ENCODE results near the gene COX17. TPM values are rescaled to one million over a fixed set of nuclear protein-coding genes. Genes with fewer than 3 reads are reported as not detected.

COX17 gene
- polyA plus RNA-seq, 3 donors: 23.0 to 83.6 (median 81.6) TPM

DNA sequence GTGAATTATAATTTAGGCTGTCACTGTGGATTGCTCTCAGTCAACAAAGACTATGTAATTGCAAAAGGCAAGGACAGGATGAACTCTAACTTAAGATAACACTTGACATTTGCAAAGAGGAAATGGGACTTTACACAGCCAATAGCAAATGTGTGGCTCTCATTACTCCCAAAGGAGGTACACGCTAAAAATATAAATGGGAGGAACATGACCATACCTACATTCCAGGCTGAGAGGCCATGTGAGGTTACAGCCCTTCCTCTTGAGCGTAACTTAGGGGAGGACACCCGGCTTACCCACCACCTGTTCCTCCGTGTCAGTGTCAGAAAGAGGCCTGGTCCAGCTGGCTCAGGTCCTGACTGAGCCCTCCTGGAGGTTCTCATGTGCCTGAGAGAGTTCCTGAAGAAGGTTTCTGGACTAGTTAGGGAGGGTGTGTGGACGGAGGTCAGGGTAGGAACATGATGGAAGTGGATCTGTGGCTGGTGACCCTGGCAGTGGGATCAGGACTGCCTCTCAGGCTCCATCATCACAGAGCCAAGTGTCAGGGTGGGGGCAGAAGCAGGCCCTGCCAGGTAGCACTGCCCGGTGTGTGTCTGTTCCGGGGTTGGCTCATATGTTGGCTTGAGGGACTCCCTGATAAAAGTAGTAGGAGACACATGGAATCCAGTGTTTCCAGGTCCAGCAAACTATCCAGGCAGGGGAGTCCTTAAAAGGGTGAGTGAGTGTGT is 24.7 kb downstream of the COX17 start:
- Mint-ChIP-seq H3K4me3 (no peak overlapping the region), H3K4me1 (peaks cover 6% of the 10 kb centered on the region), H3K27me3 (ENCODE audit: low read depth in 3 of 3) (peaks cover 0 to 3% (median 2%) of the 10 kb centered on the region in 3 donors), H3K36me3 (peaks cover 5 to 11% of the 10 kb centered on the region in 2 donors), H3K9me3 (peaks cover 0 to 2% (median 0%) of the 10 kb centered on the region in 7 donors), H3K27ac (peak overlapping the region in 1 of 7 donors; percentile 23)
- H3K27ac ChIP-seq (ENCODE audit: low read depth in 1 of 2, low read length in 2 of 2): no peak overlapping the region
- DNase-seq: no peak
- no peak for TF ChIP-seq CTCF (IDR thresholded peaks at IDR 0.05)
- 94% methylated on average over 4 of the region's 7 CpGs for WGBS (ENCODE audit: insufficient coverage)
- H3K27me3 ChIP-seq (ENCODE audit: control insufficient read depth in 2 of 2, insufficient read depth in 2 of 2, low read length in 2 of 2): no peaks in the 10 kb centered on the region
- no peaks in the 10 kb centered on the region for H4K20me1 ChIP-seq (ENCODE audit: insufficient read depth, low read length)
- H3K4me2 ChIP-seq (replicated peaks; ENCODE audit: extremely low read depth, low read length, poor library complexity, severe bottlenecking): no peak overlapping the region
- no peak overlapping the region for H2AFZ ChIP-seq (ENCODE audit: insufficient read depth, low read depth, low read length, poor library complexity, severe bottlenecking)
- no peaks in the 10 kb centered on the region for H3K4me1 ChIP-seq (ENCODE audit: control insufficient read depth in 1 of 2, insufficient read depth in 2 of 2, low read length in 2 of 2)
- H3K9me3 ChIP-seq (replicated peaks in 1 of 2; ENCODE audit: control insufficient read depth in 1 of 2, insufficient read depth in 1 of 2, low read length in 2 of 2): no peaks in the 10 kb centered on the region
- intact Hi-C loops (cut with micrococcal nuclease): no loop called here
- no peak overlapping the region for H3K9ac ChIP-seq (ENCODE audit: insufficient read depth, low read length, poor library complexity, severe bottlenecking)
- no peaks in the 10 kb centered on the region for H3K36me3 ChIP-seq (replicated peaks in 1 of 2; ENCODE audit: control insufficient read depth in 1 of 2, insufficient read depth in 2 of 2, low read length in 2 of 2)
- no peak overlapping the region for H3K4me3 ChIP-seq (replicated peaks in 1 of 3; ENCODE audit: low read depth in 2 of 3, low read length in 3 of 3)
- H3K79me2 ChIP-seq (ENCODE audit: insufficient read depth, low read length): no peaks in the 10 kb centered on the region

- H4K20me1 ChIP-seq (ENCODE audit: insufficient read depth, low read length): no peaks in the 10 kb centered on the region
- H3K4me1 ChIP-seq (ENCODE audit: control insufficient read depth in 1 of 2, insufficient read depth in 2 of 2, low read length in 2 of 2): no peaks in the 10 kb centered on the region
- peaks cover 0 to 2% (median 0%) of the 10 kb centered on the region in 7 donors for H3K9me3 Mint-ChIP-seq
- H3K27me3 Mint-ChIP-seq (ENCODE audit: low read depth in 3 of 3): peaks cover 0 to 3% (median 2%) of the 10 kb centered on the region in 3 donors
- H3K9ac ChIP-seq (ENCODE audit: insufficient read depth, low read length, poor library complexity, severe bottlenecking): no peak overlapping the region
- no peak overlapping the region for H3K4me2 ChIP-seq (replicated peaks; ENCODE audit: extremely low read depth, low read length, poor library complexity, severe bottlenecking)
- no peak overlapping the region for H3K27ac ChIP-seq (ENCODE audit: low read depth in 1 of 2, low read length in 2 of 2)
- no peaks in the 10 kb centered on the region for H3K79me2 ChIP-seq (ENCODE audit: insufficient read depth, low read length)
- no CpG with 5 or more reads among the region's 3 CpGs for WGBS (ENCODE audit: insufficient coverage)
- intact Hi-C loops (cut with micrococcal nuclease): loop anchor here in 1 of 2 donors (10.0 kb wide), 1 partner anchor 65 kb away; no protein-coding TSS in a partner anchor
- no peak overlapping the region for H3K4me3 Mint-ChIP-seq
- peak overlapping the region in 1 of 7 donors; percentile 25 for H3K27ac Mint-ChIP-seq
- no peak for DNase-seq
- no peaks in the 10 kb centered on the region for H3K9me3 ChIP-seq (replicated peaks in 1 of 2; ENCODE audit: control insufficient read depth in 1 of 2, insufficient read depth in 1 of 2, low read length in 2 of 2)
- no peak for TF ChIP-seq CTCF (IDR thresholded peaks at IDR 0.05)
- H3K36me3 Mint-ChIP-seq: peaks cover 5 to 13% of the 10 kb centered on the region in 2 donors
- H2AFZ ChIP-seq (ENCODE audit: insufficient read depth, low read depth, low read length, poor library complexity, severe bottlenecking): no peak overlapping the region
- peaks cover 6% of the 10 kb centered on the region for H3K4me1 Mint-ChIP-seq
- H3K27me3 ChIP-seq (ENCODE audit: control insufficient read depth in 2 of 2, insufficient read depth in 2 of 2, low read length in 2 of 2): no peaks in the 10 kb centered on the region
- H3K4me3 ChIP-seq (replicated peaks in 1 of 3; ENCODE audit: low read depth in 2 of 3, low read length in 3 of 3): no peak overlapping the region
- no peaks in the 10 kb centered on the region for H3K36me3 ChIP-seq (replicated peaks in 1 of 2; ENCODE audit: control insufficient read depth in 1 of 2, insufficient read depth in 2 of 2, low read length in 2 of 2)
These were observed 27.4 kb downstream of the COX17 start for GRCh38 chr3:119649761-119650160.
